OCI-LY3 (cell line): ENCODE results near the gene C3orf80.
"Not testable (repeated sequence)": the region's sequence is repeated elsewhere in the genome, so short reads cannot be mapped to it uniquely, and the experiment has no call there.

Experiments used
- H2AFZ ChIP-seq: fragments of 200-600, 300-600 bp; shearing (Covaris generic); 2 replicates; pipeline ENCODE4 v1.6.0; 2014; ENCODE audit warnings: antibody characterized with exemption, low read depth, low read length
- H3K27ac ChIP-seq: fragments of 200-600, 300-600 bp; sonication (generic); 2 replicates; pipeline ENCODE4 v1.5.1; 2014; ENCODE audit warnings: mild to moderate bottlenecking, low read length, moderate library complexity, mixed read lengths
- H3K27me3 ChIP-seq: fragments of 200-600, 300-600 bp; sonication (generic); 2 replicates; pipeline ENCODE4 v1.6.1; 2014; ENCODE audit warnings: low read depth, low read length, mixed read lengths
- H3K36me3 ChIP-seq: fragments of 200-600, 300-600 bp; sonication (generic); replicated peaks from 2 replicates; pipeline ENCODE3; 2014; ENCODE audit warnings: low read depth, low read length, mixed read lengths
- H3K4me1 ChIP-seq: fragments of 300-600, 200-600 bp; sonication (generic); 2 replicates; pipeline ENCODE4 v1.6.1; 2014; ENCODE audit warnings: low read length, mixed read lengths
- H3K4me2 ChIP-seq: fragments of 200-600, 300-600 bp; sonication (generic); 2 replicates; pipeline ENCODE4 v1.6.1; 2014; ENCODE audit warnings: low read length, mixed read lengths
- H3K4me3 ChIP-seq: fragments of 300-600, 200-600 bp; sonication (generic); 2 replicates; pipeline ENCODE4 v1.5.1; 2014; ENCODE audit warnings: antibody characterized with exemption, mild to moderate bottlenecking, low read length, moderate library complexity
- H3K79me2 ChIP-seq: fragments of 300-600, 200-600 bp; shearing (Covaris generic); 2 replicates; pipeline ENCODE4 v1.6.1; 2014; ENCODE audit warnings: mild to moderate bottlenecking, low read length, mixed read lengths
- H3K9ac ChIP-seq: fragments of 300-600, 200-600 bp; shearing (Covaris generic); 2 replicates; pipeline ENCODE4 v1.6.0; 2014; ENCODE audit warnings: mild to moderate bottlenecking, low read length, moderate library complexity
- H3K9me3 ChIP-seq: fragments of 200-600, 300-600 bp; shearing (Covaris generic); 2 replicates; pipeline ENCODE4 v1.6.1; 2014; ENCODE audit warnings: low read length, mixed read lengths; ENCODE audit not compliant: insufficient read depth
- H4K20me1 ChIP-seq: fragments of 200-600, 300-600 bp; sonication (generic); 2 replicates; pipeline ENCODE4 v1.6.1; 2016; ENCODE audit warnings: low read length, mixed read lengths; ENCODE audit not compliant: insufficient read depth
- EZH2phosphoT487 ChIP-seq: fragments of 200-600 bp; shearing (Covaris generic); IDR thresholded peaks from 2 replicates; pipeline ENCODE4 v1.6.1; 2018; ENCODE audit warnings: antibody characterized with exemption, mixed run types, low read depth
- TF ChIP-seq, protein P1 (sequence below): fragments of 200-600, 300-600 bp; sonication (generic); IDR thresholded peaks from 2 replicates; pipeline ENCODE4 v1.5.1; 2014; ENCODE audit warnings: antibody characterized with exemption, low read length, low read depth

Gene C3orf80

GRCh38 chr3:160225176-160226025, at the start of gene C3orf80:
Gene C3orf80, plus strand, starts transcription at chr3:160225422. Its CDS starts 214 bp downstream, at chr3:160225636.
- peak within 1 kb of the TSS; percentile 73 for H3K9ac ChIP-seq
- no peaks in the 10 kb centered on the region for H4K20me1 ChIP-seq
- TF ChIP-seq, protein P1, sequence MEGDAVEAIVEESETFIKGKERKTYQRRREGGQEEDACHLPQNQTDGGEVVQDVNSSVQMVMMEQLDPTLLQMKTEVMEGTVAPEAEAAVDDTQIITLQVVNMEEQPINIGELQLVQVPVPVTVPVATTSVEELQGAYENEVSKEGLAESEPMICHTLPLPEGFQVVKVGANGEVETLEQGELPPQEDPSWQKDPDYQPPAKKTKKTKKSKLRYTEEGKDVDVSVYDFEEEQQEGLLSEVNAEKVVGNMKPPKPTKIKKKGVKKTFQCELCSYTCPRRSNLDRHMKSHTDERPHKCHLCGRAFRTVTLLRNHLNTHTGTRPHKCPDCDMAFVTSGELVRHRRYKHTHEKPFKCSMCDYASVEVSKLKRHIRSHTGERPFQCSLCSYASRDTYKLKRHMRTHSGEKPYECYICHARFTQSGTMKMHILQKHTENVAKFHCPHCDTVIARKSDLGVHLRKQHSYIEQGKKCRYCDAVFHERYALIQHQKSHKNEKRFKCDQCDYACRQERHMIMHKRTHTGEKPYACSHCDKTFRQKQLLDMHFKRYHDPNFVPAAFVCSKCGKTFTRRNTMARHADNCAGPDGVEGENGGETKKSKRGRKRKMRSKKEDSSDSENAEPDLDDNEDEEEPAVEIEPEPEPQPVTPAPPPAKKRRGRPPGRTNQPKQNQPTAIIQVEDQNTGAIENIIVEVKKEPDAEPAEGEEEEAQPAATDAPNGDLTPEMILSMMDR = peak; percentile 31; the same call in 1 of the 2 replicates
- TF ChIP-seq EZH2phosphoT487 = no peak
- H2AFZ ChIP-seq = peak within 1 kb of the TSS; percentile 75
- H3K4me2 ChIP-seq = peak within 1 kb of the TSS; percentile 71
- H3K4me1 ChIP-seq = no peaks in the 10 kb centered on the region
- H3K79me2 ChIP-seq = no peaks in the 10 kb centered on the region
- H3K9me3 ChIP-seq = no peaks in the 10 kb centered on the region
- H3K4me3 ChIP-seq = peak within 1 kb of the TSS; percentile 85
- H3K36me3 ChIP-seq = no peaks in the 10 kb centered on the region
- peaks cover 10% of the 10 kb centered on the region; the same call in 1 of the 2 replicates for H3K27me3 ChIP-seq
- H3K27ac ChIP-seq = no peak within 1 kb of the TSS

DNA sequence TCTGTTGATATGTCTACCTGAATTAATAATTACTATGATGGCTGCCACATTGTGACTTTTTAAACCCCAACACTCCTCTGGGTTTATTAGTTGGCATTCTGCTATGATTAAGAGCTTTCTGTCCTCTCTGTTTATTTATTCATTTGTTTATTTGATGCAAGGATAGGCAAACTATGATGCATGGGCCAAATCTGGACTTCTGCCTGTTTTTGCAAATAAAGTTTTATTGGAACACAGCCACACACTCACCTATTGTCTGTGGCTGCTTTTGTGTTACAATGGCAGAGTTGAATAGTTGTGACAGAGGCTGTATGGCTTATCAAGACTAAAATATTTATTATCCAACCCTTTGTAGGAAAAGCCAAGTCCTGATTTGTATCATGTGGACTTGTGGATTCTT, 48.3 kb upstream of the C3orf80 start:
- Histone ChIP-seq H3K9ac (no peak overlapping the region), H2AFZ (no peak overlapping the region), H3K9me3 (peaks cover 8% of the 10 kb centered on the region; the same call in 1 of the 2 replicates), H3K27ac (no peak overlapping the region), H3K36me3 (no peaks in the 10 kb centered on the region), H3K79me2 (no peaks in the 10 kb centered on the region), H3K4me2 (no peak overlapping the region), H3K4me1 (no peaks in the 10 kb centered on the region), H4K20me1 (no peaks in the 10 kb centered on the region), H3K4me3 (no peak overlapping the region), H3K27me3 (no peaks in the 10 kb centered on the region)
- no peak for TF ChIP-seq EZH2phosphoT487
- TF ChIP-seq, protein P1 = no peak

GRCh38 chr3:160178661-160179060, 46.6 kb upstream of the C3orf80 start:
- not testable (repeated sequence) for H3K9ac ChIP-seq, H3K27me3 ChIP-seq, H3K4me2 ChIP-seq, H3K9me3 ChIP-seq, H3K79me2 ChIP-seq, H4K20me1 ChIP-seq, H2AFZ ChIP-seq, H3K4me3 ChIP-seq, H3K4me1 ChIP-seq, H3K36me3 ChIP-seq, H3K27ac ChIP-seq

GRCh38 chr3:160179403-160179802, 45.8 kb upstream of the C3orf80 start:
- not testable (repeated sequence) for H3K36me3 ChIP-seq, H3K9ac ChIP-seq, H3K27me3 ChIP-seq, H3K4me2 ChIP-seq, H3K27ac ChIP-seq, H3K4me1 ChIP-seq, H2AFZ ChIP-seq, H3K4me3 ChIP-seq, H3K9me3 ChIP-seq, H4K20me1 ChIP-seq, H3K79me2 ChIP-seq

DNA sequence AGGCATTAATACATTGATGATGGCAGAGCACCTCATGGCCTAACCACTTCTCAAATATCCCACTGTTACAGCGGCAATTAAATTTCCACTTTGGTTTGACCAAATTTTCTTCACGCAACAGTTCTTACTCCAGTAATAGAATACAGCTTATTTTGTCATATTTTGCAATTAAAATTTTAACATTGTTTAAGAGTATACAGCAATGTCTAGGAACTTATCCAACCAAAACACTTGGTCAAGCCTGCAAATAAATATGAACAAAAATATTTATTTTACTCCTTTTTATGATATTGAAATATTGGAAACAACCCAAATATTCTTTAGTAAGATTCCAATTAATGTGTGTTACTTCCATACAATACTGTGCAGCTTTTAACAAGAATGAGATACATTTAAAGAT, 45.3 kb upstream of the C3orf80 start:
- Histone ChIP-seq H3K9me3 (peaks cover 8% of the 10 kb centered on the region; the same call in 1 of the 2 replicates), H3K36me3 (no peaks in the 10 kb centered on the region)

More for the DNA sequence above, 45.3 kb upstream of the C3orf80 start:
- Histone ChIP-seq H3K4me3 (no peak overlapping the region), H3K4me1 (no peaks in the 10 kb centered on the region), H3K27me3 (no peaks in the 10 kb centered on the region), H3K4me2 (no peak overlapping the region), H2AFZ (no peak overlapping the region), H3K27ac (no peak overlapping the region), H3K9ac (no peak overlapping the region), H4K20me1 (no peaks in the 10 kb centered on the region), H3K79me2 (no peaks in the 10 kb centered on the region)
- TF ChIP-seq, protein P1 = no peak
- TF ChIP-seq EZH2phosphoT487 = no peak
